Panc1 (cell line): Measurements from ENCODE around the gene TFEB.

Experiments
- CTCF ChIP-seq: fragments of 450-650 bp; IDR thresholded peaks from 2 replicates; pipeline ENCODE4 v1.5.1; 2017; ENCODE audit warnings: mild to moderate bottlenecking
- POLR2AphosphoS5 ChIP-seq: IDR thresholded peaks from 2 replicates; pipeline ENCODE4 v1.6.1; 2012; ENCODE audit warnings: mild to moderate bottlenecking, low read depth, low read length, moderate library complexity
- SIN3A ChIP-seq: IDR thresholded peaks from 2 replicates; pipeline ENCODE4 v1.6.1; 2012; ENCODE audit warnings: low read depth, mild to moderate bottlenecking, low read length, moderate library complexity, borderline replicate concordance; ENCODE audit not compliant: insufficient read depth
- TF ChIP-seq, protein P1 (sequence below), 2 experiments: IDR thresholded peaks; 2 replicates each; pipeline ENCODE4 v1.6.1; 2011 to 2012; ENCODE audit warnings: low read depth in 2 of 2, control low read depth in 1 of 2, low read length in 1 of 2, mild to moderate bottlenecking in 1 of 2, moderate library complexity in 1 of 2; ENCODE audit not compliant: insufficient read depth in 1 of 2

- TF ChIP-seq SIN3A = no peak
- TF ChIP-seq CTCF = no peak
- TF ChIP-seq POLR2AphosphoS5 = no peak
- TF ChIP-seq, protein P1, sequence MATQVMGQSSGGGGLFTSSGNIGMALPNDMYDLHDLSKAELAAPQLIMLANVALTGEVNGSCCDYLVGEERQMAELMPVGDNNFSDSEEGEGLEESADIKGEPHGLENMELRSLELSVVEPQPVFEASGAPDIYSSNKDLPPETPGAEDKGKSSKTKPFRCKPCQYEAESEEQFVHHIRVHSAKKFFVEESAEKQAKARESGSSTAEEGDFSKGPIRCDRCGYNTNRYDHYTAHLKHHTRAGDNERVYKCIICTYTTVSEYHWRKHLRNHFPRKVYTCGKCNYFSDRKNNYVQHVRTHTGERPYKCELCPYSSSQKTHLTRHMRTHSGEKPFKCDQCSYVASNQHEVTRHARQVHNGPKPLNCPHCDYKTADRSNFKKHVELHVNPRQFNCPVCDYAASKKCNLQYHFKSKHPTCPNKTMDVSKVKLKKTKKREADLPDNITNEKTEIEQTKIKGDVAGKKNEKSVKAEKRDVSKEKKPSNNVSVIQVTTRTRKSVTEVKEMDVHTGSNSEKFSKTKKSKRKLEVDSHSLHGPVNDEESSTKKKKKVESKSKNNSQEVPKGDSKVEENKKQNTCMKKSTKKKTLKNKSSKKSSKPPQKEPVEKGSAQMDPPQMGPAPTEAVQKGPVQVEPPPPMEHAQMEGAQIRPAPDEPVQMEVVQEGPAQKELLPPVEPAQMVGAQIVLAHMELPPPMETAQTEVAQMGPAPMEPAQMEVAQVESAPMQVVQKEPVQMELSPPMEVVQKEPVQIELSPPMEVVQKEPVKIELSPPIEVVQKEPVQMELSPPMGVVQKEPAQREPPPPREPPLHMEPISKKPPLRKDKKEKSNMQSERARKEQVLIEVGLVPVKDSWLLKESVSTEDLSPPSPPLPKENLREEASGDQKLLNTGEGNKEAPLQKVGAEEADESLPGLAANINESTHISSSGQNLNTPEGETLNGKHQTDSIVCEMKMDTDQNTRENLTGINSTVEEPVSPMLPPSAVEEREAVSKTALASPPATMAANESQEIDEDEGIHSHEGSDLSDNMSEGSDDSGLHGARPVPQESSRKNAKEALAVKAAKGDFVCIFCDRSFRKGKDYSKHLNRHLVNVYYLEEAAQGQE (IDR thresholded peaks at IDR 0.05; ENCODE audit: insufficient read depth in 1 of 2, low read depth in 2 of 2, low read length in 1 of 2) = no peak
Measured at GRCh38 chr6:41733360-41733706, 2.1 kb downstream of the TFEB start.
